GM19193 (cell line): Measurements from ENCODE around the gene CENPF.

Source experiments
- POLR2A ChIP-seq: IDR thresholded peaks from 4 replicates; pipeline ENCODE4 v1.6.1; 2011; ENCODE audit not compliant: insufficient read depth, insufficient read length; ENCODE audit errors: extremely low read depth

Gene CENPF

DNA sequence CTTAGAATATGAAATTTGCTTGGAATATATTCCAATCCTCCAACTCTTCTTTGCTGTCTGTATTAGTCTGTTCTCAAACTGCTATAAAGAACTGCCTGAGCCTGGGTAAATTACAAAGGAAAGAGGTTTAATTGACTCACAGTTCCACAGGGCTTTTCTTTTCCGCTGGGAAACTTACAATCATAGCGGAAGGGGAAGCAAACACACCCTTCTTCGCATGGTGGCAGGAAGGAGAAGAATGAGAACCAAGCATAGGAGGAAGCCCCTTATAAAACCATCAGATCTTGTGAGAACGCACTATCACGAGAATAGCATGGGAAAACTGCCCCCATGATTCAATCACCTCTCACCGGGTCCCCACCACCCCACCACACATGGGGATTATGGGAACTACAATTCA, 14.8 kb downstream of the CENPF start:
- TF ChIP-seq POLR2A = no peak

GRCh38 chr1:214621236-214621635, 18.2 kb downstream of the CENPF start:
- no peak for TF ChIP-seq POLR2A

DNA sequence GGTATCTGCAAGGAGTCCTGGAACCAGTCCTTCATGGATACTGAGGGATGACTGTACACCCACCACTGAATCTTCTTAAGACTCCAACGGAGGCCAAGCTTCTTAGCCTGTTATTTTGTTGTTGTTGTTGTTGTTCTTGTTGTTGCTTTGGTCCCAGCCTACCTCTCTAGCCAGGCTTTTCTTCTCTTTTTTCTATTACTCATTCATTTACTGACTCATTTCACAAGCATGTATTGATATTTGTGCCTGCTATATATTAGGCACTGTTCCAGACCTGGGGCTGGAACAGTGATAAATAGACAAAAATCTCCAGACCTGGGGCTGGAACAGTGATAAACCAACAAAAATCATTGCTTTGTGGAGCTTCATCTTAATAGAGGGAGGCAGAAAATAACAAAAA, 20.4 kb downstream of the CENPF start:
- TF ChIP-seq POLR2A = no peak

DNA sequence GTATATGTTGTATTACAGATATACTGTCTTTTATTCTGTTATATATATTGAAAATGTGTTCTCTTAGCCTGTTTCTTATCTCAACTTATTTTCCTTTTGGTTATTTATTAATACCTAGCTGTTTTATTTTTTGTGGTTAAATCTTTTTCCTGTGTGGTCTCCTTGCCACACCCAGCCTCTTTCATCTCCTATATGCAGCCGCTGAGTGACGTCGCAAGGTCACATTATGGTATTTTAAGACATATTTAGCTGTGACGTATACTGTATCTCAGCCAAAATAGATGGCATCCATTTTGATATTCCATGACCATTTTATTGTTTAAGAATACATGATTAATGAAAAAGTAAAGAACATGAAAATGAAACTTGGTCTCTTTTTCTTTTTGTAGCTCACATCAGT, 29.1 kb downstream of the CENPF start:
- TF ChIP-seq POLR2A = no peak

- no peak for TF ChIP-seq POLR2A
Measured at GRCh38 chr1:214633686-214634085, 30.7 kb downstream of the CENPF start.

GRCh38 chr1:214634267-214634666, 31.3 kb downstream of the CENPF start:
- TF ChIP-seq POLR2A = no peak

DNA sequence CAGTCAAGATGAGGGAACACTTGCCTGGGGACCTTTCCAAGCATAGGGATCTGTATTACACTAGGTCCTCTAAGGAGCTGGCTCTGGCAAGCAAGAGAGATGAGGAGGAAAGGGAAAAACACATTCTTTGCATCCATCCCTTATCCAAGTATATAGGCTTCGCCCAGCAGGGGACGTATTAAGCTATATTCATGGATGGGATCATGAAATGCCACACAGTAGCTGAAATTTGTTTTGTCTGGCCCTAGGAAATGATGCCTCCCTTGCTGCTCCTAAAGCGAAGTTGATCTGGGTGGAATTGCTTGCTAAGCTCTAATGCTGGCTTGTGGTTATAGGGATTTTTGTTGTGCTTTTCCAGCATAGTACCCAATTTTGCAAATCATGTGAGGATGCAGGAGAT, 32.1 kb downstream of the CENPF start:
- no peak for TF ChIP-seq POLR2A

DNA sequence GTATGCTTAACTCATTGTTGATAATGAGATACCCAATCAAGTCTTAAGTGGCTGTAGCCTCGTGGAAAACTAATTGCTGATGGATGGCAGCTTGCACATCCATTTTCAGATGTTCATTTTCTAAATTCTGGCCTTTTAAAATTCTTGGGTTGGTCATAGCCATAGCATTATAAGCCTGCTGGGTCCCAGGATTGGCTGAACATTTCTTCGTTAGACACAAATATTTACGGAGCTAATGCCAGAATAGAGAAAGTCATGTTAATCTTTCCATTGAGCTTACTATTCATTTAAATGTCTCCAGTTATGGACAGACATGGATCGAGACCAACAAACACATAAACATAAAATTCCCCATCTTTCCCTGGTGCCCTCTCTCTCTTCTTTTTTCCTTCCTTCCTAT, 32.5 kb downstream of the CENPF start:
- TF ChIP-seq POLR2A = no peak

DNA sequence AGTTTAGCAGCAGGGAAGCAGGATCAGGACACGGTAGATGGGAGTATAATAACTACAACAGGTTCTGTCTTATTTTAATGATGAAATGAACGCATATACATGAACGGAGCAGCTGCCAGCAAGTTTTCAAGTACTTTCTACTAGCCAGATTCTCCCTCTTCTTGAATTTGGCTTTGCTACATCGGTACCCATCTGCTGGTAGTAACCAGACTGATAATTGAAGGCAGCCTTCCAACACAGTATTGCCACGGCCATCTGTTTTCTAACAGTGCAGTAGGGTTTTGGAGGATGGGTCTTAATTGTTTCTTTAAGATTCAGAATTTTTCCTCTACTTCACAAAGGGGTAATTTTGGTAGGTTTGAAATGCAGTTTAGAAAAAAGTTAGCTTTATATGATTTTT, 33.4 kb downstream of the CENPF start:
- no peak for TF ChIP-seq POLR2A

DNA sequence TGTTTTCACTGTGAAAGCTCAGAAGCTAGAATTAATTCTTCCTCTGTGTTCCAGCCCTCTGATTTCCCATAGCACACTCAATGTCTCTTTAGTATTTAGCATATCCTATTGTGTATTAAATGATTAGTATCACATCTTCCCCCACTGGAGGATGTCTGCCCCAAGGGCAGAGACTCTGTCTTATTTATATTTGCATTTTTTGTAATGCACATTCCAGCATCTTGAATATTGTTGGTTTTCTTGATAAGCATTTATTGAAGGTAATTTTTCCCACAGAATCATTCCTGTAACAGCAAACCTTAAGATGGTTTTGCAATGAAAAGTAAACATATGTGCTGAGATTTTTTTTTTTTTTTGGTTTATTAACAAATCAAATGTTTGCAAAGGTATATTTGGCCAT, 34.1 kb downstream of the CENPF start:
- no peak for TF ChIP-seq POLR2A

- TF ChIP-seq POLR2A = no peak
Measured at GRCh38 chr1:214637722-214638458, 34.9 kb downstream of the CENPF start.

- no peak for TF ChIP-seq POLR2A
Measured at GRCh38 chr1:214638459-214638807, 35.4 kb downstream of the CENPF start.

GRCh38 chr1:214638997-214639396, 36.0 kb downstream of the CENPF start:
- TF ChIP-seq POLR2A = no peak

DNA sequence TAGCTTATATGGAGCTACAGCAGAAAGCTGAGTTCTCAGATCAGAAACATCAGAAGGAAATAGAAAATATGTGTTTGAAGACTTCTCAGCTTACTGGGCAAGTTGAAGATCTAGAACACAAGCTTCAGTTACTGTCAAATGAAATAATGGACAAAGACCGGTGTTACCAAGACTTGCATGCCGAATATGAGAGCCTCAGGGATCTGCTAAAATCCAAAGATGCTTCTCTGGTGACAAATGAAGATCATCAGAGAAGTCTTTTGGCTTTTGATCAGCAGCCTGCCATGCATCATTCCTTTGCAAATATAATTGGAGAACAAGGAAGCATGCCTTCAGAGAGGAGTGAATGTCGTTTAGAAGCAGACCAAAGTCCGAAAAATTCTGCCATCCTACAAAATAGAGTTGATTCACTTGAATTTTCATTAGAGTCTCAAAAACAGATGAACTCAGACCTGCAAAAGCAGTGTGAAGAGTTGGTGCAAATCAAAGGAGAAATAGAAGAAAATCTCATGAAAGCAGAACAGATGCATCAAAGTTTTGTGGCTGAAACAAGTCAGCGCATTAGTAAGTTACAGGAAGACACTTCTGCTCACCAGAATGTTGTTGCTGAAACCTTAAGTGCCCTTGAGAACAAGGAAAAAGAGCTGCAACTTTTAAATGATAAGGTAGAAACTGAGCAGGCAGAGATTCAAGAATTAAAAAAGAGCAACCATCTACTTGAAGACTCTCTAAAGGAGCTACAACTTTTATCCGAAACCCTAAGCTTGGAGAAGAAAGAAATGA, 37.6 kb downstream of the CENPF start:
- TF ChIP-seq POLR2A = no peak

DNA sequence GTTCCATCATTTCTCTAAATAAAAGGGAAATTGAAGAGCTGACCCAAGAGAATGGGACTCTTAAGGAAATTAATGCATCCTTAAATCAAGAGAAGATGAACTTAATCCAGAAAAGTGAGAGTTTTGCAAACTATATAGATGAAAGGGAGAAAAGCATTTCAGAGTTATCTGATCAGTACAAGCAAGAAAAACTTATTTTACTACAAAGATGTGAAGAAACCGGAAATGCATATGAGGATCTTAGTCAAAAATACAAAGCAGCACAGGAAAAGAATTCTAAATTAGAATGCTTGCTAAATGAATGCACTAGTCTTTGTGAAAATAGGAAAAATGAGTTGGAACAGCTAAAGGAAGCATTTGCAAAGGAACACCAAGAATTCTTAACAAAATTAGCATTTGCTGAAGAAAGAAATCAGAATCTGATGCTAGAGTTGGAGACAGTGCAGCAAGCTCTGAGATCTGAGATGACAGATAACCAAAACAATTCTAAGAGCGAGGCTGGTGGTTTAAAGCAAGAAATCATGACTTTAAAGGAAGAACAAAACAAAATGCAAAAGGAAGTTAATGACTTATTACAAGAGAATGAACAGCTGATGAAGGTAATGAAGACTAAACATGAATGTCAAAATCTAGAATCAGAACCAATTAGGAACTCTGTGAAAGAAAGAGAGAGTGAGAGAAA, 38.4 kb downstream of the CENPF start:
- TF ChIP-seq POLR2A = no peak

DNA sequence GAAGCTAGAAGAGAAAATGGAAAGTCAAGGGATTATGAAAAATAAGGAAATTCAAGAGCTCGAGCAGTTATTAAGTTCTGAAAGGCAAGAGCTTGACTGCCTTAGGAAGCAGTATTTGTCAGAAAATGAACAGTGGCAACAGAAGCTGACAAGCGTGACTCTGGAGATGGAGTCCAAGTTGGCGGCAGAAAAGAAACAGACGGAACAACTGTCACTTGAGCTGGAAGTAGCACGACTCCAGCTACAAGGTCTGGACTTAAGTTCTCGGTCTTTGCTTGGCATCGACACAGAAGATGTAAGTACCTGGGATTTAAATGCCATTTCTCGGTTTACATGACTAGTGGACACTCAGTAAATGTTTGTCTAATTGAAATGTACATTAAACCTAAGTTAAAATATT, 40.0 kb downstream of the CENPF start:
- TF ChIP-seq POLR2A = no peak
